Measurements from ENCODE around the gene TRIM13.

TRIM13 gene

GRCh38 chr13:50006426-50007135, 9.7 kb downstream of the TRIM13 start:
- Histone ChIP-seq H3K4ac (ENCODE audit: low read length) (no peak overlapping the region), H2BK5ac (ENCODE audit: low read length) (no peak overlapping the region), H3K36me3 (replicated peaks in 1 of 2; ENCODE audit: control insufficient read depth in 2 of 2, insufficient read depth in 2 of 2, low read length in 2 of 2) (peaks cover 16 to 81% of the 10 kb centered on the region in 2 donors), H2BK120ac (ENCODE audit: low read depth, low read length) (no peak overlapping the region), H3K4me2 (ENCODE audit: insufficient read depth, low read length, poor library complexity, severe bottlenecking) (no peak overlapping the region), H3K23ac (ENCODE audit: low read depth, low read length, poor library complexity) (no peak overlapping the region), H3K14ac (ENCODE audit: low read length) (no peak overlapping the region), H3K9me3 (replicated peaks in 1 of 2; ENCODE audit: control insufficient read depth in 2 of 2, insufficient read depth in 1 of 2, low read depth in 1 of 2, low read length in 2 of 2) (peaks cover 0 to 2% of the 10 kb centered on the region in 2 donors), H2AFZ (ENCODE audit: low read length) (no peak overlapping the region), H3K9ac (ENCODE audit: low read depth, low read length, poor library complexity) (no peak overlapping the region), H3K27ac (replicated peaks; ENCODE audit: low read length) (no peak overlapping the region), H4K8ac (ENCODE audit: low read depth, low read length) (no peak overlapping the region), H3K4me1 (ENCODE audit: control insufficient read depth in 2 of 2, insufficient read depth in 1 of 2, low read depth in 1 of 2, low read length in 2 of 2) (no peaks in the 10 kb centered on the region), H4K91ac (ENCODE audit: low read depth, low read length, poor library complexity) (no peak overlapping the region), H3K79me1 (ENCODE audit: low read depth, low read length) (peaks cover 2% of the 10 kb centered on the region), H3K27me3 (ENCODE audit: control insufficient read depth in 3 of 3, insufficient read depth in 3 of 3, low read depth in 1 of 3, low read length in 3 of 3) (no peaks in the 10 kb centered on the region), H3K18ac (ENCODE audit: low read length) (no peak overlapping the region), H2BK12ac (ENCODE audit: low read length) (no peak overlapping the region), H2BK15ac (ENCODE audit: low read length) (no peak overlapping the region), H3K4me3 (ENCODE audit: low read length in 2 of 2) (no peak overlapping the region), H2AK5ac (ENCODE audit: low read depth, low read length) (no peak overlapping the region)
- DNase-seq (ENCODE audit: low spot score): no peak
- no CpG with 5 or more reads among the region's 7 CpGs for WGBS, 2 donors (ENCODE audit: extremely low coverage in 2 of 2, insufficient read length in 2 of 2, insufficient replicate concordance in 1 of 2)

- peaks cover 17 to 80% of the 10 kb centered on the region in 2 donors for H3K36me3 ChIP-seq (replicated peaks in 1 of 2; ENCODE audit: control insufficient read depth in 2 of 2, insufficient read depth in 2 of 2, low read length in 2 of 2)
Measured at GRCh38 chr13:50011461-50011860, 14.6 kb downstream of the TRIM13 start.

GRCh38 chr13:50012396-50013169, 15.7 kb downstream of the TRIM13 start:
- no peak overlapping the region for H3K4me3 ChIP-seq (ENCODE audit: low read length in 2 of 2)
- H2BK15ac ChIP-seq (ENCODE audit: low read length): no peak overlapping the region
- no CpG with 5 or more reads among the region's 6 CpGs for WGBS, 2 donors (ENCODE audit: extremely low coverage in 2 of 2, insufficient read length in 2 of 2, insufficient replicate concordance in 1 of 2)
- H2BK12ac ChIP-seq (ENCODE audit: low read length): no peak overlapping the region
- no peaks in the 10 kb centered on the region for H3K4me1 ChIP-seq (ENCODE audit: control insufficient read depth in 2 of 2, insufficient read depth in 1 of 2, low read depth in 1 of 2, low read length in 2 of 2)
- no peaks in the 10 kb centered on the region for H3K27me3 ChIP-seq (ENCODE audit: control insufficient read depth in 3 of 3, insufficient read depth in 3 of 3, low read depth in 1 of 3, low read length in 3 of 3)
- no peak overlapping the region for H2AFZ ChIP-seq (ENCODE audit: low read length)
- H3K27ac ChIP-seq (replicated peaks; ENCODE audit: low read length): no peak overlapping the region
- peaks cover 16 to 83% of the 10 kb centered on the region in 2 donors for H3K36me3 ChIP-seq (replicated peaks in 1 of 2; ENCODE audit: control insufficient read depth in 2 of 2, insufficient read depth in 2 of 2, low read length in 2 of 2)
- no peak overlapping the region for H2BK5ac ChIP-seq (ENCODE audit: low read length)
- no peak overlapping the region for H3K4ac ChIP-seq (ENCODE audit: low read length)
- H3K79me1 ChIP-seq (ENCODE audit: low read depth, low read length): no peaks in the 10 kb centered on the region
- no peak overlapping the region for H3K18ac ChIP-seq (ENCODE audit: low read length)
- H2BK120ac ChIP-seq (ENCODE audit: low read depth, low read length): no peak overlapping the region
- H3K4me2 ChIP-seq (ENCODE audit: insufficient read depth, low read length, poor library complexity, severe bottlenecking): no peak overlapping the region
- no peak overlapping the region for H2AK5ac ChIP-seq (ENCODE audit: low read depth, low read length)
- H3K23ac ChIP-seq (ENCODE audit: low read depth, low read length, poor library complexity): no peak overlapping the region
- no peak overlapping the region for H3K9ac ChIP-seq (ENCODE audit: low read depth, low read length, poor library complexity)
- peaks cover 0 to 2% of the 10 kb centered on the region in 2 donors for H3K9me3 ChIP-seq (replicated peaks in 1 of 2; ENCODE audit: control insufficient read depth in 2 of 2, insufficient read depth in 1 of 2, low read depth in 1 of 2, low read length in 2 of 2)
- H4K91ac ChIP-seq (ENCODE audit: low read depth, low read length, poor library complexity): no peak overlapping the region
- no peak overlapping the region for H4K8ac ChIP-seq (ENCODE audit: low read depth, low read length)
- no peak for DNase-seq (ENCODE audit: low spot score)
- no peak overlapping the region for H3K14ac ChIP-seq (ENCODE audit: low read length)

More at GRCh38 chr13:50011461-50011860, 14.6 kb downstream of the TRIM13 start:
- Histone ChIP-seq H3K9me3 (replicated peaks in 1 of 2; ENCODE audit: control insufficient read depth in 2 of 2, insufficient read depth in 1 of 2, low read depth in 1 of 2, low read length in 2 of 2) (peaks cover 0 to 2% of the 10 kb centered on the region in 2 donors), H4K8ac (ENCODE audit: low read depth, low read length) (no peak overlapping the region), H3K27ac (replicated peaks; ENCODE audit: low read length) (no peak overlapping the region), H3K4me1 (ENCODE audit: control insufficient read depth in 2 of 2, insufficient read depth in 1 of 2, low read depth in 1 of 2, low read length in 2 of 2) (no peaks in the 10 kb centered on the region), H2BK5ac (ENCODE audit: low read length) (no peak overlapping the region), H3K27me3 (ENCODE audit: control insufficient read depth in 3 of 3, insufficient read depth in 3 of 3, low read depth in 1 of 3, low read length in 3 of 3) (no peaks in the 10 kb centered on the region), H3K4ac (ENCODE audit: low read length) (no peak overlapping the region), H2BK15ac (ENCODE audit: low read length) (no peak overlapping the region), H3K18ac (ENCODE audit: low read length) (no peak overlapping the region), H2AK5ac (ENCODE audit: low read depth, low read length) (no peak overlapping the region), H3K9ac (ENCODE audit: low read depth, low read length, poor library complexity) (no peak overlapping the region), H3K79me1 (ENCODE audit: low read depth, low read length) (no peaks in the 10 kb centered on the region), H3K23ac (ENCODE audit: low read depth, low read length, poor library complexity) (no peak overlapping the region), H4K91ac (ENCODE audit: low read depth, low read length, poor library complexity) (no peak overlapping the region), H3K4me3 (ENCODE audit: low read length in 2 of 2) (no peak overlapping the region), H2BK120ac (ENCODE audit: low read depth, low read length) (no peak overlapping the region), H3K4me2 (ENCODE audit: insufficient read depth, low read length, poor library complexity, severe bottlenecking) (no peak overlapping the region), H2AFZ (ENCODE audit: low read length) (no peak overlapping the region), H2BK12ac (ENCODE audit: low read length) (no peak overlapping the region), H3K14ac (ENCODE audit: low read length) (no peak overlapping the region)
- DNase-seq (ENCODE audit: low spot score): no peak
- WGBS, 2 donors (ENCODE audit: extremely low coverage in 2 of 2, insufficient read length in 2 of 2, insufficient replicate concordance in 1 of 2): no CpG with 5 or more reads among the region's 1 CpG

- Histone ChIP-seq H2BK120ac (ENCODE audit: low read depth, low read length) (no peak overlapping the region), H3K9ac (ENCODE audit: low read depth, low read length, poor library complexity) (no peak overlapping the region), H4K8ac (ENCODE audit: low read depth, low read length) (no peak overlapping the region), H3K4me3 (ENCODE audit: low read length in 2 of 2) (no peak overlapping the region), H3K14ac (ENCODE audit: low read length) (no peak overlapping the region), H4K91ac (ENCODE audit: low read depth, low read length, poor library complexity) (no peak overlapping the region), H2AFZ (ENCODE audit: low read length) (no peak overlapping the region), H3K27ac (replicated peaks; ENCODE audit: low read length) (no peak overlapping the region), H3K18ac (ENCODE audit: low read length) (no peak overlapping the region), H3K23ac (ENCODE audit: low read depth, low read length, poor library complexity) (no peak overlapping the region), H3K4me2 (ENCODE audit: insufficient read depth, low read length, poor library complexity, severe bottlenecking) (no peak overlapping the region), H2BK12ac (ENCODE audit: low read length) (no peak overlapping the region), H3K27me3 (ENCODE audit: control insufficient read depth in 3 of 3, insufficient read depth in 3 of 3, low read depth in 1 of 3, low read length in 3 of 3) (no peaks in the 10 kb centered on the region), H3K4ac (ENCODE audit: low read length) (no peak overlapping the region), H2AK5ac (ENCODE audit: low read depth, low read length) (no peak overlapping the region), H3K9me3 (replicated peaks in 1 of 2; ENCODE audit: control insufficient read depth in 2 of 2, insufficient read depth in 1 of 2, low read depth in 1 of 2, low read length in 2 of 2) (no peaks in the 10 kb centered on the region), H3K36me3 (replicated peaks in 1 of 2; ENCODE audit: control insufficient read depth in 2 of 2, insufficient read depth in 2 of 2, low read length in 2 of 2) (peaks cover 13 to 85% of the 10 kb centered on the region in 2 donors), H3K4me1 (ENCODE audit: control insufficient read depth in 2 of 2, insufficient read depth in 1 of 2, low read depth in 1 of 2, low read length in 2 of 2) (no peaks in the 10 kb centered on the region), H3K79me1 (ENCODE audit: low read depth, low read length) (no peaks in the 10 kb centered on the region), H2BK5ac (ENCODE audit: low read length) (no peak overlapping the region), H2BK15ac (ENCODE audit: low read length) (no peak overlapping the region)
- no peak for DNase-seq (ENCODE audit: low spot score)
- WGBS, 2 donors (ENCODE audit: extremely low coverage in 2 of 2, insufficient read length in 2 of 2, insufficient replicate concordance in 1 of 2): no CpG with 5 or more reads among the region's 1 CpG
Measured at GRCh38 chr13:50014386-50014785, 17.5 kb downstream of the TRIM13 start.

Measured in neuronal stem cell (in vitro differentiated cells).